HEK293 (cell line): Measurements from ENCODE around the gene CCDC149.

Experiments used
- CTCF ChIA-PET: fragments of 350-600 bp; formaldehyde crosslinking; extraction: SDS; loops from one replicate; lab custom pipeline; 2021; ENCODE audit warnings: antibody characterized with exemption; lab: Yijun Ruan, JAX
- POLR2A ChIA-PET: fragments of 300-600 bp; formaldehyde crosslinking; extraction: SDS; loops from one replicate; lab custom pipeline; 2020; ENCODE audit warnings: antibody characterized with exemption, inconsistent platforms; lab: Yijun Ruan, JAX
- H3K27ac ChIP-seq: fragments of 200-500 bp; sonication (Bioruptor generic); 2 replicates; pipeline ENCODE4 v1.5.1; 2014; ENCODE audit warnings: low read depth, low read length, control low read depth, inconsistent platforms; ENCODE audit errors: extremely low read depth
- H3K36me3 ChIP-seq, 2 experiments: fragments of 200-500 bp in 1 of 2; sonication (Bioruptor generic) in 1 of 2; 1 replicate in 1 of 2; 2 replicates in 1 of 2; pipeline ENCODE4 v1.5.1; 2014 to 2017; ENCODE audit warnings: inconsistent platforms in 2 of 2, low read length in 2 of 2; ENCODE audit not compliant: control insufficient read depth in 2 of 2, insufficient read depth in 1 of 2
- H3K4me1 ChIP-seq: fragments of 200-500 bp; sonication (Bioruptor generic); 2 replicates; pipeline ENCODE4 v1.5.1; 2014; ENCODE audit warnings: mild to moderate bottlenecking, low read length, inconsistent platforms; ENCODE audit not compliant: control insufficient read depth, insufficient read depth
- H3K4me3 ChIP-seq: 2 replicates; pipeline ENCODE4 v1.5.1; 2011; ENCODE audit warnings: low read depth, mild to moderate bottlenecking, control low read depth, low read length, moderate library complexity
- H3K9me3 ChIP-seq: fragments of 200-500 bp; sonication (Bioruptor generic); 2 replicates; pipeline ENCODE4 v1.5.1; 2014; ENCODE audit warnings: low read depth, low read length, inconsistent platforms; ENCODE audit not compliant: control insufficient read depth, insufficient read depth
- FEZF1 ChIP-seq: fragments of 450-650 bp; formaldehyde crosslinking; IDR thresholded peaks from 2 replicates; pipeline ENCODE4 v1.5.1; 2016; ENCODE audit warnings: missing biosample characterization, missing genetic modification characterization
- GFI1B ChIP-seq: fragments of 450-650 bp; formaldehyde crosslinking; IDR thresholded peaks from 2 replicates; pipeline ENCODE4 v1.5.1; 2016; ENCODE audit warnings: missing biosample characterization, missing genetic modification characterization
- KLF1 ChIP-seq: fragments of 450-650 bp; formaldehyde crosslinking; IDR thresholded peaks from 2 replicates; pipeline ENCODE4 v1.5.1; 2016; ENCODE audit warnings: missing biosample characterization, missing genetic modification characterization
- RBAK ChIP-seq: fragments of 450-650 bp; formaldehyde crosslinking; IDR thresholded peaks from 2 replicates; pipeline ENCODE4 v1.5.1; 2016; ENCODE audit warnings: missing biosample characterization, missing genetic modification characterization
- TRIM28 ChIP-seq: IDR thresholded peaks from 2 replicates; pipeline ENCODE4 v1.6.1; 2011; ENCODE audit warnings: low read length, control low read depth, borderline replicate concordance
- ZBTB17 ChIP-seq: fragments of 450-650 bp; formaldehyde crosslinking; IDR thresholded peaks from 2 replicates; pipeline ENCODE4 v1.5.1; 2016; ENCODE audit warnings: missing biosample characterization, missing genetic modification characterization
- ZBTB21 ChIP-seq: fragments of 450-650 bp; formaldehyde crosslinking; IDR thresholded peaks from 2 replicates; pipeline ENCODE4 v1.5.1; 2017; ENCODE audit warnings: missing biosample characterization, missing genetic modification characterization
- ZBTB8A ChIP-seq: fragments of 450-650 bp; formaldehyde crosslinking; IDR thresholded peaks from 2 replicates; pipeline ENCODE4 v1.5.1; 2016; ENCODE audit warnings: missing biosample characterization, missing genetic modification characterization
- ZFP69B ChIP-seq: fragments of 450-650 bp; formaldehyde crosslinking; IDR thresholded peaks from 2 replicates; pipeline ENCODE4 v1.5.1; 2016; ENCODE audit warnings: missing biosample characterization, missing genetic modification characterization
- ZNF132 ChIP-seq: fragments of 450-650 bp; formaldehyde crosslinking; IDR thresholded peaks from 2 replicates; pipeline ENCODE4 v1.5.1; 2017; ENCODE audit warnings: missing biosample characterization, missing genetic modification characterization, borderline replicate concordance
- ZNF133 ChIP-seq: fragments of 450-650 bp; formaldehyde crosslinking; IDR thresholded peaks from 2 replicates; pipeline ENCODE4 v1.5.1; 2016; ENCODE audit warnings: missing biosample characterization, missing genetic modification characterization
- ZNF138 ChIP-seq: fragments of 450-650 bp; formaldehyde crosslinking; IDR thresholded peaks from 2 replicates; pipeline ENCODE4 v1.5.1; 2016; ENCODE audit warnings: missing biosample characterization, missing genetic modification characterization, borderline replicate concordance
- ZNF19 ChIP-seq: fragments of 450-650 bp; formaldehyde crosslinking; IDR thresholded peaks from 2 replicates; pipeline ENCODE4; 2016; ENCODE audit warnings: missing biosample characterization, missing genetic modification characterization, low read depth
- ZNF335 ChIP-seq: fragments of 450-650 bp; formaldehyde crosslinking; conservative IDR thresholded peaks from 2 replicates; pipeline ENCODE4 v1.5.1; 2016; ENCODE audit warnings: missing biosample characterization, missing genetic modification characterization
- ZNF416 ChIP-seq: fragments of 450-650 bp; formaldehyde crosslinking; IDR thresholded peaks from 2 replicates; pipeline ENCODE4 v1.5.1; 2016; ENCODE audit warnings: missing biosample characterization, missing genetic modification characterization
- ZNF473 ChIP-seq: fragments of 450-650 bp; formaldehyde crosslinking; IDR thresholded peaks from 2 replicates; pipeline ENCODE4 v1.5.1; 2017; ENCODE audit warnings: missing biosample characterization, missing genetic modification characterization
- ZNF510 ChIP-seq: fragments of 450-650 bp; formaldehyde crosslinking; IDR thresholded peaks from 2 replicates; pipeline ENCODE4 v1.5.1; 2018; ENCODE audit warnings: mild to moderate bottlenecking, missing genetic modification characterization, missing biosample characterization; ENCODE audit not compliant: insufficient replicate concordance
- ZNF530 ChIP-seq: fragments of 450-650 bp; formaldehyde crosslinking; IDR thresholded peaks from 2 replicates; pipeline ENCODE4 v1.5.1; 2016; ENCODE audit warnings: low read depth, missing biosample characterization, missing genetic modification characterization
- ZNF621 ChIP-seq: fragments of 450-650 bp; formaldehyde crosslinking; IDR thresholded peaks from 2 replicates; pipeline ENCODE4 v1.5.1; 2017; ENCODE audit warnings: missing biosample characterization, missing genetic modification characterization
- ZNF654 ChIP-seq: fragments of 450-650 bp; formaldehyde crosslinking; IDR thresholded peaks from 2 replicates; pipeline ENCODE4 v1.5.1; 2016; ENCODE audit warnings: low read depth, missing biosample characterization, missing genetic modification characterization
- ZNF791 ChIP-seq: fragments of 450-650 bp; formaldehyde crosslinking; IDR thresholded peaks from 2 replicates; pipeline ENCODE4 v1.5.1; 2016; ENCODE audit warnings: missing biosample characterization, missing genetic modification characterization
- ZNF792 ChIP-seq: fragments of 450-650 bp; formaldehyde crosslinking; IDR thresholded peaks from 2 replicates; pipeline ENCODE4 v1.5.1; 2016; ENCODE audit warnings: missing biosample characterization, missing genetic modification characterization
- TF ChIP-seq, protein P1 (sequence below): fragments of 450-650 bp; formaldehyde crosslinking; conservative IDR thresholded peaks from 2 replicates; pipeline ENCODE4 v1.5.1; 2016; ENCODE audit warnings: low read depth, missing biosample characterization, missing genetic modification characterization
- TF ChIP-seq, protein P2 (sequence below): fragments of 450-650 bp; formaldehyde crosslinking; optimal IDR thresholded peaks from 2 replicates; pipeline ENCODE3; 2016; ENCODE audit warnings: missing biosample characterization, mild to moderate bottlenecking, missing genetic modification characterization
- TF ChIP-seq, protein P3 (sequence below): fragments of 450-650 bp; formaldehyde crosslinking; IDR thresholded peaks from 2 replicates; pipeline ENCODE4 v1.5.1; 2017; ENCODE audit warnings: missing biosample characterization, missing genetic modification characterization

The CCDC149 gene

DNA sequence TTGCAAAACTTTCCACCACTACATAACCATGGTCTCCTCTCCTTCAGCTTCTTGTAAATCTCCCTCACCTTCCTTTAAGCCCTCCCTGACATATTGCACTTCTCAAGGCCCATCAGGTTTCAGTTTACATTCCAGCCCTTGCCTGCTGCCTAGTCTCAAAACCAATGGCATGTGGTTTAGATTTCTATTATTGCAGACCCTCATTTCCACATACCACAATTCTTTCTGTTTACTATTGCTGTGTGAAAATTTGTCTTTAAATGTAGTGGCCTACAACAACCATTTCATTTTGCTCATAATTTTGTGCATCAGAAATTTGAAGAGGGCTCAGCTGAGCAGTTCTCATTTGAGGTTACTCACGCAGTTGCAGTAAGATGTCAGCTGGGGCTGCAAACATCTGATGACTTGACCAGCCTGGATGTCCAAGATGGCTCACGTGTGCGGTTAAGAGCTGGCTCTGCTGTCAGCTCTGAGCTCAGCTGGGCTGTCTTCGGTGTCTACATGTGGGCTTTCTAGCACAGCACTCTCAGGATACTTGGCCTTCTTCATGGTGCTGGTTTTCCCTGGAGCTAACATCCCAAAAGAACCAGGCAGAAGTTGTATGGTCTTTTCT, 147.4 kb downstream of the CCDC149 start:
- ChIA-PET POLR2A (no interaction called here), CTCF (no interaction called here)
- H3K27ac ChIP-seq: no peak overlapping the region
- no peaks in the 10 kb centered on the region for H3K36me3 ChIP-seq
- TF ChIP-seq GFI1B (tag by site-specific recombination): no peak
- no peak for TF ChIP-seq ZNF416 (tag by site-specific recombination)
- TF ChIP-seq FEZF1: no peak
- TF ChIP-seq, protein P1, sequence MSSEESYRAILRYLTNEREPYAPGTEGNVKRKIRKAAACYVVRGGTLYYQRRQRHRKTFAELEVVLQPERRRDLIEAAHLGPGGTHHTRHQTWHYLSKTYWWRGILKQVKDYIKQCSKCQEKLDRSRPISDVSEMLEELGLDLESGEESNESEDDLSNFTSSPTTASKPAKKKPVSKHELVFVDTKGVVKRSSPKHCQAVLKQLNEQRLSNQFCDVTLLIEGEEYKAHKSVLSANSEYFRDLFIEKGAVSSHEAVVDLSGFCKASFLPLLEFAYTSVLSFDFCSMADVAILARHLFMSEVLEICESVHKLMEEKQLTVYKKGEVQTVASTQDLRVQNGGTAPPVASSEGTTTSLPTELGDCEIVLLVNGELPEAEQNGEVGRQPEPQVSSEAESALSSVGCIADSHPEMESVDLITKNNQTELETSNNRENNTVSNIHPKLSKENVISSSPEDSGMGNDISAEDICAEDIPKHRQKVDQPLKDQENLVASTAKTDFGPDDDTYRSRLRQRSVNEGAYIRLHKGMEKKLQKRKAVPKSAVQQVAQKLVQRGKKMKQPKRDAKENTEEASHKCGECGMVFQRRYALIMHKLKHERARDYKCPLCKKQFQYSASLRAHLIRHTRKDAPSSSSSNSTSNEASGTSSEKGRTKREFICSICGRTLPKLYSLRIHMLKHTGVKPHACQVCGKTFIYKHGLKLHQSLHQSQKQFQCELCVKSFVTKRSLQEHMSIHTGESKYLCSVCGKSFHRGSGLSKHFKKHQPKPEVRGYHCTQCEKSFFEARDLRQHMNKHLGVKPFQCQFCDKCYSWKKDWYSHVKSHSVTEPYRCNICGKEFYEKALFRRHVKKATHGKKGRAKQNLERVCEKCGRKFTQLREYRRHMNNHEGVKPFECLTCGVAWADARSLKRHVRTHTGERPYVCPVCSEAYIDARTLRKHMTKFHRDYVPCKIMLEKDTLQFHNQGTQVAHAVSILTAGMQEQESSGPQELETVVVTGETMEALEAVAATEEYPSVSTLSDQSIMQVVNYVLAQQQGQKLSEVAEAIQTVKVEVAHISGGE: no peak
- no peak for TF ChIP-seq ZBTB17 (tag by site-specific recombination)
- TF ChIP-seq ZNF132: no peak
- no peak for TF ChIP-seq ZNF654 (tag by site-specific recombination)
- no peak for TF ChIP-seq ZBTB21 (tag by site-specific recombination)
- no peak for TF ChIP-seq ZNF19 (tag by site-specific recombination)
- no peak for TF ChIP-seq KLF1 (tag by site-specific recombination)
- TF ChIP-seq, protein P2, sequence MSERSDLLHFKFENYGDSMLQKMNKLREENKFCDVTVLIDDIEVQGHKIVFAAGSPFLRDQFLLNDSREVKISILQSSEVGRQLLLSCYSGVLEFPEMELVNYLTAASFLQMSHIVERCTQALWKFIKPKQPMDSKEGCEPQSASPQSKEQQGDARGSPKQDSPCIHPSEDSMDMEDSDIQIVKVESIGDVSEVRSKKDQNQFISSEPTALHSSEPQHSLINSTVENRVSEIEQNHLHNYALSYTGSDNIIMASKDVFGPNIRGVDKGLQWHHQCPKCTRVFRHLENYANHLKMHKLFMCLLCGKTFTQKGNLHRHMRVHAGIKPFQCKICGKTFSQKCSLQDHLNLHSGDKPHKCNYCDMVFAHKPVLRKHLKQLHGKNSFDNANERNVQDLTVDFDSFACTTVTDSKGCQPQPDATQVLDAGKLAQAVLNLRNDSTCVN: no peak
- no peak for TF ChIP-seq TRIM28
- TF ChIP-seq RBAK: no peak
- no peak for TF ChIP-seq ZNF621 (tag by site-specific recombination)
- no peak for TF ChIP-seq ZNF133 (tag by site-specific recombination)
- no peaks in the 10 kb centered on the region for H3K4me1 ChIP-seq
- no peaks in the 10 kb centered on the region for H3K9me3 ChIP-seq
- H3K4me3 ChIP-seq: no peak overlapping the region

DNA sequence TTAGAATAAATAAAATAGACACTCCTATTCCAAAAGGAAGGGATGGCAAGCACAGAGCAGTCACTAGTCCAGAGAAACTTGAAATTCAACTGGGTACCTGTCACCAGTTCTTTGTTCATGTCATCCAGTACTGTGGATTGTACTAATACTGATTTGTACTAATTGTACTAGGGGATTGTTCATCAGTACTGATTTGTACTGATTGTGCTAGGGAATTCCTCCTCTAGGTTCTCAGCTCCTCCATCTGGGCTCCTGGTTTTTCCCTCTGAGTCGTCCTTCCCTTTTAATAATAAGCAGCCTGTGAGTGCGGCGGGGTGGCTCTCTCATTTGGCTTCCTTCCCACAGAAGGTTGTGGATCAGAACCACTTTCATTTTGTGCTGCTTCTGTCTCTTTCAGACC, 148.5 kb downstream of the CCDC149 start:
- no peak overlapping the region for H3K27ac ChIP-seq
- TF ChIP-seq ZNF510 (no peak), ZNF792 (tag by site-specific recombination) (no peak), ZBTB17 (tag by site-specific recombination) (no peak), ZBTB21 (tag by site-specific recombination) (no peak), ZNF335 (tag by site-specific recombination) (no peak), ZNF530 (tag by site-specific recombination) (no peak), ZBTB8A (tag by site-specific recombination) (no peak), ZNF473 (no peak), ZNF138 (tag by site-specific recombination) (no peak), ZNF791 (no peak), ZFP69B (tag by site-specific recombination) (no peak)
- TF ChIP-seq, protein P3, sequence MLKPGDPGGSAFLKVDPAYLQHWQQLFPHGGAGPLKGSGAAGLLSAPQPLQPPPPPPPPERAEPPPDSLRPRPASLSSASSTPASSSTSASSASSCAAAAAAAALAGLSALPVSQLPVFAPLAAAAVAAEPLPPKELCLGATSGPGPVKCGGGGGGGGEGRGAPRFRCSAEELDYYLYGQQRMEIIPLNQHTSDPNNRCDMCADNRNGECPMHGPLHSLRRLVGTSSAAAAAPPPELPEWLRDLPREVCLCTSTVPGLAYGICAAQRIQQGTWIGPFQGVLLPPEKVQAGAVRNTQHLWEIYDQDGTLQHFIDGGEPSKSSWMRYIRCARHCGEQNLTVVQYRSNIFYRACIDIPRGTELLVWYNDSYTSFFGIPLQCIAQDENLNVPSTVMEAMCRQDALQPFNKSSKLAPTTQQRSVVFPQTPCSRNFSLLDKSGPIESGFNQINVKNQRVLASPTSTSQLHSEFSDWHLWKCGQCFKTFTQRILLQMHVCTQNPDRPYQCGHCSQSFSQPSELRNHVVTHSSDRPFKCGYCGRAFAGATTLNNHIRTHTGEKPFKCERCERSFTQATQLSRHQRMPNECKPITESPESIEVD (tag by site-specific recombination): no peak
- POLR2A ChIA-PET: no interaction called here

More for the DNA sequence above, 148.5 kb downstream of the CCDC149 start:
- Histone ChIP-seq H3K9me3 (no peaks in the 10 kb centered on the region), H3K4me3 (no peak overlapping the region), H3K4me1 (no peaks in the 10 kb centered on the region), H3K36me3 (no peaks in the 10 kb centered on the region)
- CTCF ChIA-PET: no interaction called here
